Thyroid gland (tissue), 4 donors: ENCODE data around the gene SLC6A9. TPM values are rescaled to one million over a fixed set of nuclear protein-coding genes. Genes with fewer than 3 reads are reported as not detected.

Source experiments
- DNase-seq, 2 donors: peaks; one replicate each; pipeline ENCODE4 v3.0.0-alpha.2; 2019
- H3K27ac ChIP-seq, 3 donors: fragments of 200-600 bp; sonication (generic); 1 replicate in 2 of 3; 2 replicates in 1 of 3; pipeline ENCODE4 v1.5.1; 2016 to 2019; ENCODE audit warnings: mild to moderate bottlenecking in 1 of 3, moderate library complexity in 1 of 3
- H3K27me3 ChIP-seq: fragments of 200-600 bp; sonication (generic); one replicate; pipeline ENCODE4 v1.5.1; 2019
- H3K36me3 ChIP-seq, 2 donors: fragments of 200-600 bp; sonication (generic); one replicate each; pipeline ENCODE4 v1.5.1; 2016 to 2019
- H3K4me1 ChIP-seq, 2 donors: fragments of 200-600 bp; sonication (generic); one replicate each; pipeline ENCODE4 v1.5.1; 2017 to 2019
- H3K4me3 ChIP-seq, 3 donors: fragments of 200-600 bp; sonication (generic); replicated peaks in 1 of 3; 1 replicate in 2 of 3; 2 replicates in 1 of 3; pipeline ENCODE4 v1.5.1; 2016; ENCODE audit warnings: mild to moderate bottlenecking in 1 of 3
- H3K9me3 ChIP-seq: fragments of 200-600 bp; sonication (generic); one replicate; pipeline ENCODE4 v1.5.1; 2017
- POLR2A ChIP-seq, 2 donors: fragments of 450-650 bp; IDR thresholded peaks; one replicate each; pipeline ENCODE4 v1.6.1; 2017; ENCODE audit warnings: antibody characterized with exemption in 2 of 2, mild to moderate bottlenecking in 2 of 2, moderate library complexity in 1 of 2
- WGBS, 2 donors: methylation state at CpG; one replicate each; pipeline ENCODE4 v1.1.5; 2017; 5-methylcytosine and 5-hydroxymethylcytosine counted together
- intact Hi-C: fragments of 100-400 bp; cut with DNase I; formaldehyde crosslinking; loops from one replicate; pipeline ENCODE4 v1.15.1; 2023
- total RNA-seq, 4 donors: library from RNA; depleted of rRNA; stranded (reverse); fragments of >200 nt; gene quantifications; one replicate each; pipeline ENCODE4 v1.2.3, GENCODE V29; 2016
- TF ChIP-seq, protein P1 (sequence below), 6 experiments: fragments of 200-600 bp in 3 of 6; fragments of 450-650 bp in 3 of 6; sonication (generic) in 3 of 6; IDR thresholded peaks; one replicate each; pipeline ENCODE4 v1.5.1; 2016 to 2019; ENCODE audit warnings: antibody characterized with exemption in 6 of 6, mild to moderate bottlenecking in 2 of 6, inconsistent platforms in 1 of 6, moderate library complexity in 1 of 6

SLC6A9 gene
- total RNA-seq, 4 donors from 2014 or later, result 7.2 to 11.3 (median 7.6) TPM

- H3K27ac ChIP-seq, result no peak overlapping the region
- H3K4me1 ChIP-seq, result peaks cover 8 to 20% of the 10 kb centered on the region in 2 donors
- DNase-seq, result no peak
- H3K27me3 ChIP-seq, result no peaks in the 10 kb centered on the region
- intact Hi-C loops, result loop anchor here (5.0 to 10.0 kb wide), 2 partner anchors 37 to 270 kb away; no protein-coding TSS in a partner anchor
- no peak overlapping the region for H3K4me3 ChIP-seq
- TF ChIP-seq, protein P1, sequence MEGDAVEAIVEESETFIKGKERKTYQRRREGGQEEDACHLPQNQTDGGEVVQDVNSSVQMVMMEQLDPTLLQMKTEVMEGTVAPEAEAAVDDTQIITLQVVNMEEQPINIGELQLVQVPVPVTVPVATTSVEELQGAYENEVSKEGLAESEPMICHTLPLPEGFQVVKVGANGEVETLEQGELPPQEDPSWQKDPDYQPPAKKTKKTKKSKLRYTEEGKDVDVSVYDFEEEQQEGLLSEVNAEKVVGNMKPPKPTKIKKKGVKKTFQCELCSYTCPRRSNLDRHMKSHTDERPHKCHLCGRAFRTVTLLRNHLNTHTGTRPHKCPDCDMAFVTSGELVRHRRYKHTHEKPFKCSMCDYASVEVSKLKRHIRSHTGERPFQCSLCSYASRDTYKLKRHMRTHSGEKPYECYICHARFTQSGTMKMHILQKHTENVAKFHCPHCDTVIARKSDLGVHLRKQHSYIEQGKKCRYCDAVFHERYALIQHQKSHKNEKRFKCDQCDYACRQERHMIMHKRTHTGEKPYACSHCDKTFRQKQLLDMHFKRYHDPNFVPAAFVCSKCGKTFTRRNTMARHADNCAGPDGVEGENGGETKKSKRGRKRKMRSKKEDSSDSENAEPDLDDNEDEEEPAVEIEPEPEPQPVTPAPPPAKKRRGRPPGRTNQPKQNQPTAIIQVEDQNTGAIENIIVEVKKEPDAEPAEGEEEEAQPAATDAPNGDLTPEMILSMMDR (IDR thresholded peaks at IDR 0.05), result no peak
- TF ChIP-seq POLR2A (IDR thresholded peaks at IDR 0.05), result no peak
- H3K9me3 ChIP-seq, result no peaks in the 10 kb centered on the region
- no peaks in the 10 kb centered on the region for H3K36me3 ChIP-seq
- 95 to 100% methylated on average over 4 of the region's 4 CpGs for WGBS, 2 donors
Observed at GRCh38 chr1:44034423-44034822, 3.2 kb upstream of the SLC6A9 start.

GRCh38 chr1:44033756-44034155 is 2.5 kb upstream of the SLC6A9 start:
- H3K27me3 ChIP-seq, result no peaks in the 10 kb centered on the region
- no peaks in the 10 kb centered on the region for H3K9me3 ChIP-seq
- intact Hi-C loops, result loop anchor here (5.0 to 10.0 kb wide), 2 partner anchors 36 to 269 kb away; no protein-coding TSS in a partner anchor
- WGBS, 2 donors, result 65 to 87% methylated on average over 4 to 7 of the region's 8 CpGs
- H3K27ac ChIP-seq, result no peak overlapping the region
- no peaks in the 10 kb centered on the region for H3K36me3 ChIP-seq
- H3K4me3 ChIP-seq, result no peak overlapping the region
- DNase-seq, result no peak
- H3K4me1 ChIP-seq, result peaks cover 12 to 25% of the 10 kb centered on the region in 2 donors
- TF ChIP-seq, protein P1 (IDR thresholded peaks at IDR 0.05), result no peak
- no peak for TF ChIP-seq POLR2A (IDR thresholded peaks at IDR 0.05)

GRCh38 chr1:44033041-44033575 is 1.8 kb upstream of the SLC6A9 start:
- Histone ChIP-seq H3K4me1 (peaks cover 12 to 25% of the 10 kb centered on the region in 2 donors), H3K36me3 (no peaks in the 10 kb centered on the region), H3K27me3 (no peaks in the 10 kb centered on the region), H3K27ac (no peak overlapping the region), H3K4me3 (no peak overlapping the region), H3K9me3 (no peaks in the 10 kb centered on the region)
- no peak for DNase-seq
- intact Hi-C loops, result loop anchor here (5.0 to 10.0 kb wide), 2 partner anchors 36 to 268 kb away; no protein-coding TSS in a partner anchor
- 82 to 91% methylated on average over 8 of the region's 8 CpGs for WGBS, 2 donors
- TF ChIP-seq, protein P1 (IDR thresholded peaks at IDR 0.05), result no peak
- no peak for TF ChIP-seq POLR2A (IDR thresholded peaks at IDR 0.05)

- H3K36me3 ChIP-seq, result no peaks in the 10 kb centered on the region
- no peaks in the 10 kb centered on the region for H3K9me3 ChIP-seq
- WGBS, 2 donors, result 67 to 74% methylated on average over 6 of the region's 6 CpGs
- no peak overlapping the region for H3K4me3 ChIP-seq
- H3K27ac ChIP-seq, result peak overlapping the region in 2 of 3 donors; percentile 47 to 85
- H3K4me1 ChIP-seq, result peaks cover 12 to 25% of the 10 kb centered on the region in 2 donors
- peak in 1 of 2 donors; percentile 11 for DNase-seq
- H3K27me3 ChIP-seq, result no peaks in the 10 kb centered on the region
- intact Hi-C loops, result loop anchor here (5.0 to 10.0 kb wide), 2 partner anchors 35 to 267 kb away; no protein-coding TSS in a partner anchor
- TF ChIP-seq, protein P1 (IDR thresholded peaks at IDR 0.05), result no peak
- TF ChIP-seq POLR2A (IDR thresholded peaks at IDR 0.05), result no peak
Observed at GRCh38 chr1:44032170-44032790, 1.0 kb upstream of the SLC6A9 start.
